ENCODE measurements around the gene RBMS1.
"Not testable (repeated sequence)": the region's sequence is repeated elsewhere in the genome, so short reads cannot be mapped to it uniquely, and the experiment has no call there.

The RBMS1 gene

DNA sequence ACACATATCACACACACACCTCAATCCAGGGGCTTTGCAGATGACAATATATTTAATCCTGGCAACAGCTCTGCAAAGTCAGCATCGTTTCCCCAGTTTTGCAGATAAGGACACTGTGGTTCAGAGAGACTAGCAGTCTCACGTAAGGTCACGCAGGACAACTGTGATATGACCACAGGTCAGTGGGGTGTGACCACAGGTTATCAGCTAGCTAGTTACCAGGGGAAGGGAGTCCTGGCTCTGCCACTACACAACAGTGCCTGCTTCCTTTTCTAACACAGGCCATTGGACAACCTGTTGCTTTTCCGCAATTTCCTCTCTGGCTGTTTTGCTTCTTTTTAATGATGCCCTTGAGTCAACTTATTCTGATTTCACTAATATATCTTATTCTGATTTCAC, 33.3 kb downstream of the RBMS1 start:
- Mint-ChIP-seq H3K36me3 (ENCODE audit: insufficient read depth) (no peaks in the 10 kb centered on the region), H3K27me3 (no peaks in the 10 kb centered on the region), H3K27ac (ENCODE audit: low read depth) (no peak overlapping the region), H3K4me3 (no peak overlapping the region), H3K4me1 (peaks cover 22% of the 10 kb centered on the region), H3K9me3 (no peaks in the 10 kb centered on the region)
- DNase-seq (ENCODE audit: low spot score in 2 of 2) (no peak), ATAC-seq (replicated peaks; ENCODE audit: extremely low read depth, poor library complexity, severe bottlenecking) (no peak)

DNA sequence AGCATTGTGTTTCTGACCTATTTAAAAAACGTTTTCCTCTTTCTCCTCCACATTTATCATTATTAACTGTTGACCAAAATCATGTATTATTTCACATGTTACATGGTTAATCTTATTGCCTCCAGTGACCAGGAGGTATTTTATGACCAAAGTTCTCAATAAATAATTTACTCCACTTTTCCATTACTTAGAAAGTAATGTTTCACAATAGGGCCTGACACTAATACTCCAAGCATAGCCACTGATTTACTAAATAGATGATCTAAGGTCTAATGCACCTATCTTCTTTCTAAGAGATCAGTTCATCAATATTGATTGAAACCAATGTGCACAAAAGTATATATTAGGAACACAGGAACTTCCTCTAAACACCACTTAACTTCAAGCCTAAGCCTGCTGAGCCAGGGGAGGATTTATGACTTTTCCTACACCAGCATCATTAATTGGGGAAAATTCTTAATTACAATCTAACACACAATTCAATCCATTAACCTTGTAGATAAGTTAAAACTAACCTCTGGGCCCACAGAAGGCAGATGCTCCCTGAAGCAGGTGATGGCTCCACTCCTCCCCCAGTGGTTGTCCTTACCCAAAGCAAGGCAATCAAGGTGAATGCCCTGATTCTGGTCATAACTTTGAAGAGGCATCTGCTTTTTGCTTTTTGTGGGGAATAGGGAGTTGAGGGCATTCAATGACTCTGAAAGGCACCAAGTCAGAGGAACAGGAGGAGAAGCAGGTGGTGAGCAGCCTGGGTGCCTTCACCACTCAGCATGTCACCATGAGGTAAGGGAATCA, 33.9 kb downstream of the RBMS1 start:
- Mint-ChIP-seq H3K27me3 (no peaks in the 10 kb centered on the region), H3K9me3 (no peaks in the 10 kb centered on the region), H3K4me1 (peaks cover 22% of the 10 kb centered on the region), H3K27ac (ENCODE audit: low read depth) (no peak overlapping the region), H3K36me3 (ENCODE audit: insufficient read depth) (no peaks in the 10 kb centered on the region), H3K4me3 (no peak overlapping the region)
- DNase-seq (ENCODE audit: low spot score in 2 of 2), result no peak
- ATAC-seq (replicated peaks; ENCODE audit: extremely low read depth, poor library complexity, severe bottlenecking), result no peak

DNA sequence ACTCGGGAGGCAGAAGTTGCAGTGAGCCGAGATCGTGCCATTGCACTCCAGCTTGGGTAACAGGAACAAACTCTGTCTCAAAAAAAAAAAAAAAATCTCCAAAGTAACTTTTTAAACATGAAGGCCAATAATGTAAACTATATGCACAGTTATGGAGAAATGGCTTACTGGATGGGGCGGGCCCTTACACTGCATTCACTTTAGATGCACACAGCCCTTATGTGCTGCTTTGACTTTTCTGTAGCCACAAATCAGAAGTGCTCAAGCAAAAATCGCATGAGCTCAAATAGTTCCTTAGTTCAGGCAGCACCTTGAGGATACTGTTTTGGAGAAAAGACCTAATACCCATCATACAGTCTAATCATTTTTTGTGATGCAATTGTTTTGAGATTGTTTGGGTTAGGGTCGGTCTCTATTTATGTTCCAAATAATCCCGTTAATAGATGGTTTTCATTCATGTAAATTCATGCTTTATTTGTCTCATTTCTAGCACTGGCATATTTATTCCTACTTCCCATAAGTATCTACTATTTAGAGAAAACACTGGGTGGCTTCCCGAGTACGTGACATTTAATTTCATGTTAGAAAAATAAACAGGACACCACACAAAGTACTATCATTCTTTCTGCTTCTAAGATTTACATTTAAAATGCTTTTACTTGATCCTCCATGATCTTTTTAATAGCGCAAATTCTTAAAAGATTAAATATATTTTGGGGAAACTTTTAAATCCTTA, 34.7 kb downstream of the RBMS1 start:
- H3K4me1 Mint-ChIP-seq, result peaks cover 22% of the 10 kb centered on the region
- H3K4me3 Mint-ChIP-seq, result no peak overlapping the region
- H3K27ac Mint-ChIP-seq (ENCODE audit: low read depth), result no peak overlapping the region
- no peaks in the 10 kb centered on the region for H3K36me3 Mint-ChIP-seq (ENCODE audit: insufficient read depth)
- no peak for ATAC-seq (replicated peaks; ENCODE audit: extremely low read depth, poor library complexity, severe bottlenecking)
- DNase-seq (ENCODE audit: low spot score in 2 of 2), result no peak
- no peaks in the 10 kb centered on the region for H3K27me3 Mint-ChIP-seq
- no peaks in the 10 kb centered on the region for H3K9me3 Mint-ChIP-seq

DNA sequence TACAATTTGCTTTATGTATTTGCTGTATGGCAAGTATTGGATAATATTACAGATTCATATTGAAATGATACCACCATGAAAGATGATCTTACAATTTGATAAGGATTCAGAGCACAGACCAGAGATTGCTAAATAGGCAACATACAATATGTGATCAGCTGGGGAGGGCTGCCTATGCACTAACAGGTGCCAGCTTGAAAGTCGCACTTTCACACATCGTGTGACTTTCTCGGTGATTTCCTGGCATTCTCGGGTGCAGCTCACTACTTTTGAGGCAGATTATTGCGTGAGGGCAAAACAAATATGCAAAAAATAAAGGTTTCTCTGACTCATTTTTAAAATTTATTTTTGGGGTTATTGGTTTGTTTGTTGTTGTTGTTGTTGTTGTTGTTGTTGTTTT, 36.0 kb downstream of the RBMS1 start:
- Mint-ChIP-seq H3K4me3 (no peak overlapping the region), H3K4me1 (peaks cover 17% of the 10 kb centered on the region), H3K36me3 (ENCODE audit: insufficient read depth) (no peaks in the 10 kb centered on the region), H3K27me3 (no peaks in the 10 kb centered on the region), H3K9me3 (no peaks in the 10 kb centered on the region), H3K27ac (ENCODE audit: low read depth) (no peak overlapping the region)
- DNase-seq (ENCODE audit: low spot score in 2 of 2), result no peak
- no peak for ATAC-seq (replicated peaks; ENCODE audit: extremely low read depth, poor library complexity, severe bottlenecking)

DNA sequence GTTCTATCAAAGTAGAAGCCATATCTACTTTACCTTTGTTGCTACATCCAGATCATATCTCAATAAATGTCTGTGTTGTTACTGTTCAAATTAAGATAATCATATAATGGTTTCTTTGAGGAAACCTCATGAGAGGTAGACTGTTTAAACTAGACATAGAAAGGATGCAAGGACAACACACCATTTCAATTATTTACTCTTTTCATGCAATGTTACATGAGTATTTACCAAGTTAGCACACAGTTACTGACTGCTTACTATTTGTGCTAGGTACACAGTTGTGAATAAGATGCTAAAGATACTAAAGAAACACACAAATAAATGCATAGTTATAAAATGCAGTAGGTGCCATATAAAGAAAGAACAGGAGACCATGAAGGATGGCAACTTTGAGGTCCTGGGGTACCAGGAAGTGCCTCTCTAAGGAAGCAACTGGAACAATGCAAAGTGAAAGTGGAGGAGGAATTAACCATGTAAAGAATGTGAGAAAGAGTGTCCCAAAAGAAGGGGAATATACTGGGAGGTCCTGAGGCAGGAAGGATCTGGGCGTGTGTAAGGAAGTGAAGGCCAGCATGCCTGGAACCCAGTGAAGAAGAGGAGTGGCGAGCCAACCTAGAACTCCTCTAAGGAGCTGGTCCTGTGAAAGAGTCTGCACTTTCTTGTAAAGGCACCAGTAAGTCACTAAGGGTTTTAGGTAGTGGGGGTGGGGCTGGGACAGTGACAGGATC, 39.4 kb downstream of the RBMS1 start:
- Mint-ChIP-seq H3K4me3 (no peak overlapping the region), H3K4me1 (peaks cover 7% of the 10 kb centered on the region), H3K27ac (ENCODE audit: low read depth) (no peak overlapping the region), H3K27me3 (no peaks in the 10 kb centered on the region), H3K36me3 (ENCODE audit: insufficient read depth) (no peaks in the 10 kb centered on the region), H3K9me3 (no peaks in the 10 kb centered on the region)
- ATAC-seq (replicated peaks; ENCODE audit: extremely low read depth, poor library complexity, severe bottlenecking), result no peak
- DNase-seq (ENCODE audit: low spot score in 2 of 2), result no peak

DNA sequence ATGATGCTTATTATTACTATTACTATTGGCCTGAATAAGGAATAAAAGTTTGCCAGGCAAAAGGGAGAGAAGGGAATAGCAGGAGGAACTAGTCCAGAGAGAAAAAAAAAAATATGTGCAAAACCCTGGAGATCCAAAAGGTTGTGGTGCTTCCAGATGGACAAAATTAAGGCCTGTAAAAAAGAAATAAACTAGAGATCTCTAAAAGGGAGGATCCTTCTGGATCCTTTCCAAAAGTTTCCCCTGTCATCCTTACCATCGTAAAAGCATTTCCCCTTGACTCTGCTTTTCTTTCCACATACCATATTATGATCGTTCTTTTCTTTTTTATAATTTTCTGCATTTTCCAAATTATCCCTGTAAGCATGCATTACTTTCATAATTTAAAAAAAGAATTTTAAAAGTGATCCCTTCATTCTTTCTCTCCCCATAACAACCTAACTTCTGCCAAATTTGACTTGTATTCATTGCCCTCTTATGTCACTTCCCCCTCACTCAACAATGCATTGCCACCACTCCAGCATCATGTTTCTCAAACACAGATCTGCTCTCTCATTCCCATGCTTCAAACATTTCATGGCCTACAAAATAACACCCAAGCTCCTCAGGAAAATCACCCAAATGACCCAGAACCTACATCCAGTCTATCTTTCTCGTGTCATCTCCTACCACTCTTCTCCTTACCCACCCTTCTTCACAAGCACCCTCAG, 40.3 kb downstream of the RBMS1 start:
- H3K9me3 Mint-ChIP-seq, result no peaks in the 10 kb centered on the region
- ATAC-seq (replicated peaks; ENCODE audit: extremely low read depth, poor library complexity, severe bottlenecking) (no peak), DNase-seq (ENCODE audit: low spot score in 2 of 2) (no peak)
- no peak overlapping the region for H3K27ac Mint-ChIP-seq (ENCODE audit: low read depth)
- no peaks in the 10 kb centered on the region for H3K27me3 Mint-ChIP-seq
- H3K4me3 Mint-ChIP-seq, result no peak overlapping the region
- H3K36me3 Mint-ChIP-seq (ENCODE audit: insufficient read depth), result no peaks in the 10 kb centered on the region
- H3K4me1 Mint-ChIP-seq, result peaks cover 7% of the 10 kb centered on the region

DNA sequence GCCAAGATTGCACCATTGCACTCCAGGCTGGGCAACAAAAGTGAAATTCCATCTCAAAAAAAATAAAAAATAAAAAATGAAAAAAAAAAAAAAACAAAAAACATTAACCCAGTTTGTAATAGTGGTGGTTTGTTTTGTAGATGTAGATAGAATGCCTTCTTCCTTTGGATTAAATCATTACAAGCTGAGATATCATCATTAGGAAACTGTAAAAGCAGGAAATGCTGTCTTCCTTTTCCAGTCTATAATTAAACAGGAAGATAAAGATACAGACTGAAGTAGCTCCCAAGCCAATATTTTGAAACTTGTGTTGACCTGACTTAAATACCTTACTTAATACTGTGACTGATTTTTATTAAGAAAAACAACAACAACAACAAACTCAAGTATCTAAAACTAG, 43.1 kb downstream of the RBMS1 start:
- no peak for ATAC-seq (replicated peaks; ENCODE audit: extremely low read depth, poor library complexity, severe bottlenecking)
- H3K9me3 Mint-ChIP-seq, result no peaks in the 10 kb centered on the region
- peaks cover 11% of the 10 kb centered on the region for H3K4me1 Mint-ChIP-seq
- DNase-seq (ENCODE audit: low spot score in 2 of 2), result no peak
- H3K36me3 Mint-ChIP-seq (ENCODE audit: insufficient read depth), result no peaks in the 10 kb centered on the region
- H3K27me3 Mint-ChIP-seq, result no peaks in the 10 kb centered on the region
- H3K27ac Mint-ChIP-seq (ENCODE audit: low read depth), result no peak overlapping the region
- no peak overlapping the region for H3K4me3 Mint-ChIP-seq

DNA sequence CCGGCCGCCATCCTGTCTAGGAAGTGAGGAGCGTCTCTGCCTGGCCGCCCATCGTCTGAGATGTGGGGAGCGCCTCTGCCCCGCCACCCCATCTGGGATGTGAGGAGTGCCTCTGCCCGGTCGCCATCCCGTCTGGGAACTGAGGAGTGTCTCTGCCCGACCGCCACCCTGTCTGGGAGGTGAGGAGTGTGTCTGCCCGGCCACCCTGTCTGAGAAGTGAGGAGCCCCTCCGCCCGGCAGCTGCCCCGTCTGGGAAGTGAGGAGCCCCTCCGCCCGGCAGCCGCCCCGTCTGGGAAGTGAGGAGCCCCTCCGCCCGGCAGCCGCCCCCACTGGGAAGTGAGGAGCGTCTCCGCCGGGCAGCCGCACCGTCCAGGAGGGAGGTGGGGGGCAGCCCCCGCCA, 44.8 kb downstream of the RBMS1 start:
- H3K27me3 Mint-ChIP-seq; ATAC-seq (replicated peaks; ENCODE audit: extremely low read depth, poor library complexity, severe bottlenecking); H3K27ac Mint-ChIP-seq (ENCODE audit: low read depth); H3K9me3 Mint-ChIP-seq; DNase-seq (ENCODE audit: low spot score in 2 of 2); H3K4me3 Mint-ChIP-seq; H3K36me3 Mint-ChIP-seq (ENCODE audit: insufficient read depth): not testable (repeated sequence)
- H3K4me1 Mint-ChIP-seq, result peaks cover 16% of the 10 kb centered on the region

DNA sequence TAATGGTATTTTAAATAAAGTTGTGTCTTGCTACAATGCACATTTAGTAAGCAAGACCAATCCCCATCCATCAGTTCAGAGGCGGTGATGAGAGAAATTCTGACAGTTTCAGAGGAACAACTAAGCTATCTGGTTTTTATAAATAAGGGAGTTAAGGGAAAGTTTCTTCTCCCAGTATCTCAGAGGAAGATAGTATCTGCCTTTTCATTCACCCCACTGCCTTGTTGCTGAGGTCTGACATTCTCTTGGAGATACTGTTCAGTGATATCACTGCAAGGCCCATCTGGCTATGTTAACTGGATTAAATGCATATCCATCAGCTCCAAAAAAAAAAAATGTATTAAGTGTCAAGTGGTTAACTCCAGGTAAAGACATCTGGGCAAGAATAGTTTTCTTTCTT, 47.9 kb downstream of the RBMS1 start:
- Mint-ChIP-seq H3K4me1 (peaks cover 16% of the 10 kb centered on the region), H3K4me3 (no peak overlapping the region), H3K27me3 (no peaks in the 10 kb centered on the region), H3K27ac (ENCODE audit: low read depth) (no peak overlapping the region), H3K9me3 (no peaks in the 10 kb centered on the region), H3K36me3 (ENCODE audit: insufficient read depth) (no peaks in the 10 kb centered on the region)
- DNase-seq (ENCODE audit: low spot score in 2 of 2) (no peak), ATAC-seq (replicated peaks; ENCODE audit: extremely low read depth, poor library complexity, severe bottlenecking) (no peak)

DNA sequence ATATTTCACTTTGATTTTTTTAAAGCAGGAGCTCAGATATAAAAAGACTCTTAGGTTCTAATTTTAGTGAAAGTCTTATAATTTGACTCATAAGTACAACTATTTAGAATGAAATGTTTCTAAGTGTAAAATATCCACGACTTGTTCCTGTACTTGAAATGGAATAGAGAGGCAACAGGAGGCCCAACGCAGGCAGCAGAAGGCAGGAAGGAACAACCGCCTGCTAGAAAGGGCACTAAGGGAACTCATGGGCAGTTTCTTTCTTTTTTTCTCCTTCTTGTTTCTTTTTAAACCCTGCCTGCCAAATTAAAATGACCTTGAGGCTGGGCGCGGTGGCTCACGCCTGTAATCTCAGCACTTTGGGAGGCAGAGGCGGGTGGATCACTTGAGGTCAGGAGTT, 51.0 kb downstream of the RBMS1 start:
- Mint-ChIP-seq H3K27me3 (no peaks in the 10 kb centered on the region), H3K4me1 (peaks cover 9% of the 10 kb centered on the region), H3K9me3 (no peaks in the 10 kb centered on the region), H3K36me3 (ENCODE audit: insufficient read depth) (no peaks in the 10 kb centered on the region), H3K27ac (ENCODE audit: low read depth) (no peak overlapping the region), H3K4me3 (no peak overlapping the region)
- ATAC-seq (replicated peaks; ENCODE audit: extremely low read depth, poor library complexity, severe bottlenecking) (no peak), DNase-seq (ENCODE audit: low spot score in 2 of 2) (no peak)

DNA sequence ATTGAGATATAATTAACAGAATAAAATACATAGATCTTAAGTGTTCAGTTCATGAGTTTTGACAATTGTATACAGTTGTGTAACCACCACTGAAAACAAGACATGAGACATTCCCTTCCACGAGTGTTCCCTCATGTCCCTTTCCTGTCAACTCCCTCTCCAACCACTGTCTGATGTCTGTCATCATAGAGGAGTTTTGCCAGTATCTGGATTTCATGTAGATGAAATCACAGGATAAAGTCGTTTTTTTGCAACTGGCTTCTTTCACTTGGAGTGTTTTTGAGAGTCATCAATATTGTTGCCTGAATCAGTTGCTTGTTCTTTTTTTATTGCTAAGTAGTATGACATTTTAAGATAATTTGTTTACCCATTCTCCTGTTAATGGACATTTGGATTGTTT, 52.7 kb downstream of the RBMS1 start:
- Mint-ChIP-seq H3K4me1 (peaks cover 5% of the 10 kb centered on the region), H3K4me3 (no peak overlapping the region), H3K27me3 (no peaks in the 10 kb centered on the region), H3K27ac (ENCODE audit: low read depth) (no peak overlapping the region), H3K36me3 (ENCODE audit: insufficient read depth) (no peaks in the 10 kb centered on the region), H3K9me3 (no peaks in the 10 kb centered on the region)
- DNase-seq (ENCODE audit: low spot score in 2 of 2) (no peak), ATAC-seq (replicated peaks; ENCODE audit: extremely low read depth, poor library complexity, severe bottlenecking) (no peak)

DNA sequence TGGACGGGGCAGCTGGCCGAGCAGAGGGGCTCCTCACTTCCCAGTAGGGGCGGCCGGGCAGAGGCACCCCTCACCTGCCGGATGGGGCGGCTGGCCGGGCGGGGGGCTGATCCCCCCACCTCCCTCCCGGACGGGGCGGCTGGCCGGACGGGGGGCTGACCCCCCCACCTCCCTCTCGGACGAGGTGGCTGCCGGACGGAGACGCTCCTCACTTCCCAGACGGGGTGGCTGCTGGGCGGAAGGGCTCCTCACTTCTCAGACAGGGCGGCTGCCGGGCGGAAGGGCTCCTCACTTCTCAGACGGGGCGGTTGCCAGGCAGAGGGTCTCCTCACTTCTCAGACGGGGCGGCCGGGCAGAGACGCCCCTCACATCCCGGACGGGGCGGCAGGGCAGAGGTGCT, 54.6 kb downstream of the RBMS1 start:
- H3K4me3 Mint-ChIP-seq; DNase-seq (ENCODE audit: low spot score in 2 of 2); H3K27me3 Mint-ChIP-seq; H3K27ac Mint-ChIP-seq (ENCODE audit: low read depth); H3K9me3 Mint-ChIP-seq; H3K4me1 Mint-ChIP-seq; ATAC-seq (replicated peaks; ENCODE audit: extremely low read depth, poor library complexity, severe bottlenecking); H3K36me3 Mint-ChIP-seq (ENCODE audit: insufficient read depth): not testable (repeated sequence)

Measured in central memory CD8-positive, alpha-beta T cell (primary cell).